Posterior vena cava (tissue), 2 donors: ENCODE measurements around the gene SUN1. TPM values are rescaled to one million over a fixed set of nuclear protein-coding genes. Genes with fewer than 3 reads are reported as not detected.
A peak's percentile ranks its signal among the peaks of the same experiment; 100 is the strongest.
"Not testable (repeated sequence)": the region's sequence is repeated elsewhere in the genome, so short reads cannot be mapped to it uniquely, and the experiment has no call there.

ENCODE experiments used
- DNase-seq: peaks from one replicate; pipeline ENCODE4 v3.0.0-alpha.2; 2020; ENCODE audit warnings: low spot score
- intact Hi-C, 2 donors: fragments of 100-400 bp; cut with DNase I; formaldehyde crosslinking; loops; one replicate each; pipeline versions ENCODE4 v1.14.1 to v1.14.2; 2022 to 2023
- long read RNA-seq, 2 donors: library from polyadenylated mRNA; unstranded; transcript quantifications; one replicate each; pipeline ENCODE4 v2.0.0, GENCODE V29; 2020 to 2021
- total RNA-seq, 2 donors: library from RNA; stranded (reverse); fragmentation: NEBNext Ultra II Directional; extraction: Animal tissue kit (Norgen Biotek cat#: 25700); gene quantifications; one replicate each; pipeline ENCODE4 v1.2.1, GENCODE V29; 2021
- donor health status: DM: yes; HTN: yes; CAD: no.
- donor health status: DM: yes; HTN: yes; CAD: no.

The SUN1 gene, protein sequence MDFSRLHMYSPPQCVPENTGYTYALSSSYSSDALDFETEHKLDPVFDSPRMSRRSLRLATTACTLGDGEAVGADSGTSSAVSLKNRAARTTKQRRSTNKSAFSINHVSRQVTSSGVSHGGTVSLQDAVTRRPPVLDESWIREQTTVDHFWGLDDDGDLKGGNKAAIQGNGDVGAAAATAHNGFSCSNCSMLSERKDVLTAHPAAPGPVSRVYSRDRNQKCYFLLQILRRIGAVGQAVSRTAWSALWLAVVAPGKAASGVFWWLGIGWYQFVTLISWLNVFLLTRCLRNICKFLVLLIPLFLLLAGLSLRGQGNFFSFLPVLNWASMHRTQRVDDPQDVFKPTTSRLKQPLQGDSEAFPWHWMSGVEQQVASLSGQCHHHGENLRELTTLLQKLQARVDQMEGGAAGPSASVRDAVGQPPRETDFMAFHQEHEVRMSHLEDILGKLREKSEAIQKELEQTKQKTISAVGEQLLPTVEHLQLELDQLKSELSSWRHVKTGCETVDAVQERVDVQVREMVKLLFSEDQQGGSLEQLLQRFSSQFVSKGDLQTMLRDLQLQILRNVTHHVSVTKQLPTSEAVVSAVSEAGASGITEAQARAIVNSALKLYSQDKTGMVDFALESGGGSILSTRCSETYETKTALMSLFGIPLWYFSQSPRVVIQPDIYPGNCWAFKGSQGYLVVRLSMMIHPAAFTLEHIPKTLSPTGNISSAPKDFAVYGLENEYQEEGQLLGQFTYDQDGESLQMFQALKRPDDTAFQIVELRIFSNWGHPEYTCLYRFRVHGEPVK
- total RNA-seq: 100 to 1,000 TPM; 110 to 132 TPM
- long read RNA-seq, donor 1, full-length matches to known transcripts: 3 of 25 reads
- long read RNA-seq, donor 1, partial matches to known transcripts: 11 of 25 reads
- long read RNA-seq, donor 1, other reads (novel, unspliced or antisense): 11 of 25 reads
- long read RNA-seq, donor 2, partial matches to known transcripts: 13 of 19 reads
- long read RNA-seq, donor 2, other reads (novel, unspliced or antisense): 5 of 19 reads

- DNase-seq: peak; percentile 77
- intact Hi-C loops: no loop called here
Observed at GRCh38 chr7:832167-832967, at the start of gene SUN1. SUN1 (plus strand) TSS chr7:832476; CDS start chr7:832525, 49 bp downstream.

DNA sequence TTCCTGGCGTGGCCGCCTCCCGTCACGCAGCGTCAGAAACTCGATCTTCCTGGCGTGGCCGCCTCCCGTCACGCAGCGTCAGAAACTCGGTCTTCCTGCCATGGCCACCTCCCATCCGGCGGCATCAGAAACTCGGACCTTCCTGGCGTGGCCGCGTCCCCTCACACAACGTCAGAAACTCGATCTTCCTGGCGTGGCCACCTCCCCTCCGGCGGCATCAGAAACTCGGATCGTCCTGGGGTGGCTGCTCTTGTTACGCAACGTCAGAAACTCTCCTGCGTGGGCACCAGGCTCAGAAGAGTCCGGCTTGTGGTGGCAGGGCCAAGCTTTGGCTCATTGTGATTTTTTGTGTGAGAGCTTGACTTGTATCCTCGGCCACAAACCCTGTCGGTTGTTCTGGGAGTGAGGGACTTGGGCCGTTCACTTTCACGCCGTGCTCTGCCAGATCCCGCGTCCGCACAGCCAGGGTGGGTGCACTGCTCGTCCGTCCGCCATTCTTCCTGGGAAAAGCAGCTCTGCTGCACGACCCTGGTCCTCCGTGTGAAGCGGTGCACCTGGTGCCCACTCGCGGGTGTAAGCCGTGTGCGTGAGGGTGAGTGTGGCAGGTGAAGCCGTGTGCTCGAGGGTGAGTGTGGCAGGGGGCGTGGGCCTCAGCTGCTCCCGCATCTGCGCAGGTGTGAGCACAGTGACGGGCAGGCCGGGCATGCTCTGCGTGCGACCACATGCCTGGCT, 49.4 kb upstream of the SUN1 start:
- no peak for DNase-seq
- intact Hi-C loops: loop anchor here in 1 of 2 donors (10.0 kb wide), 1 partner anchor 172 kb away; the partner anchor contains the start of gene ADAP1

DNA sequence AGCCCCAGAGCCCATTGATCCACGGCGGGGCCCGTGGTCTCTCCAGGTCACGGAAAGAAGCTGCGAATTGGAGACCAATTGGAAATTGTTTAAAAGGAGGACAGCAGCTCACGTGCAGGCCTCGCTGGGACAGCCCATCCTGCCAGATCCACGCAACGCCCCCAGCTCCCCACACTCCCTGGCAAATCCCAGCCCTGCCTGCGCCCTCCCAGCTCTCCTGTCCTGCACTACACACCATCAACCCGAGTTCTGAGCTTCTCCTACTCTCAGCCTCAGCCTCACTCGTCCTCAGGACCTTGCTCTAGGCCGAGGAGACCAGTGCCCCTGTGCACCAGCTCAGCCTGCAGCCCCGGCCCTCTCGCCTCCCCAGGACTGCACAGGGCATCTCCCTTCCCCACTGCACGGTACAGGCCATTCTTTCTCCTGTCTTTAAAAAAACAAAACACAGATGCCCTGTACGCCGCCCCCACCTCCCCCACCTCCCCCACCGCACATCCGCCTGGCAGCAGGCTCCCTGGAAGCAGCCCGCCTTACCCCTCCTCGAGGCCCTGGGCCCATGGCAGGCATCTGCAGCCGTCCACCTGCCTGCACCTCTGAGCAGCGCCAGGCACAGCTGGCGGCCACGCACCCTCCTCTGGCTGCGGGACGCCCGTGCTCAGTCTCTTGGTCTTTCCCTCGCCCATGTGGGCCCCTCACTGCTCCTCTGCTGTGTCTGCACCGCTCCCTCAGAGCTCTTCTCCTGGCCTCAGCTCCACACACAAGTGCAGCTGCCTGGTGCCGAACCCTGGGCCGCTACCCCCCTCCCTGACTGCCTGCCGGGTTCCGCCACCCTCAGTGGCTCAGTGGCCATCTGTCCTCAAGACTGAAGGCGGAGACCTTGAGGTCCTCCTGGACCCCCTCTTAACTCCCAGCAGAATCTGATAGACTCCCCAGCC, 48.5 kb upstream of the SUN1 start:
- no peak for DNase-seq
- intact Hi-C loops: loop anchor here in 1 of 2 donors (10.0 kb wide), 1 partner anchor 171 kb away; the partner anchor contains the start of gene ADAP1

DNA sequence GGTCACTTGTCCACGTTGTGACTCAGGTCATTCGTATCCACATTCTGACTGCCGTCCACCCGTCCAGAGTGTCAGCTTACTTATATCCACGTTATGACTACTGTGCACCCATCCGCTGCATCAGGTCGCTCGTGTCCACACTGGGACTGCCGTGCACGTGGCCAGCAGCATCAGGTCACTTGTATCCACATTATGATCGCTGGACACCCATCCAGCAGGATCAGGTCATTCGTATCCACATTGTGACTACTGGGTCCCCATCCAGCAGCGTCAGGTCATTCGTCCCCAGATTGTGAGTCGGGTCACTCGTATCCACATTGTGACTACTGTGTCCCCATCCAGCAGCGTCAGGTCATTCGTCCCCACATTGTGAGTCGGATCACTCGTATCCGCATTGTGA, 47.3 kb upstream of the SUN1 start:
- no peak for DNase-seq
- intact Hi-C loops: loop anchor here (5.0 to 10.0 kb wide), 4 partner anchors 42 to 170 kb away; partner anchors contain the start of gene ADAP1 (in 1 of the 2)

GRCh38 chr7:785416-785815, 46.9 kb upstream of the SUN1 start:
- no peak for DNase-seq
- intact Hi-C loops: loop anchor here (5.0 to 10.0 kb wide), 4 partner anchors 42 to 169 kb away; partner anchors contain the start of gene ADAP1 (in 1 of the 2)

- intact Hi-C loops: loop anchor here (5.0 to 10.0 kb wide), 4 partner anchors 41 to 168 kb away; partner anchors contain the start of gene ADAP1 (in 1 of the 2)
- DNase-seq: peak; percentile 92
Observed at GRCh38 chr7:786472-787255, 45.6 kb upstream of the SUN1 start.

- intact Hi-C loops: loop anchor here (2.0 to 10.0 kb wide), 5 partner anchors 40 to 167 kb away; partner anchors contain the start of gene ADAP1 (in 1 of the 2)
- no peak for DNase-seq
Observed at GRCh38 chr7:787332-788240, 44.7 kb upstream of the SUN1 start.

- DNase-seq: no peak
- intact Hi-C loops: no loop called here
Observed at GRCh38 chr7:791519-791918, 40.8 kb upstream of the SUN1 start.

GRCh38 chr7:794207-794606, 38.1 kb upstream of the SUN1 start:
- DNase-seq: no peak
- intact Hi-C loops: no loop called here

DNA sequence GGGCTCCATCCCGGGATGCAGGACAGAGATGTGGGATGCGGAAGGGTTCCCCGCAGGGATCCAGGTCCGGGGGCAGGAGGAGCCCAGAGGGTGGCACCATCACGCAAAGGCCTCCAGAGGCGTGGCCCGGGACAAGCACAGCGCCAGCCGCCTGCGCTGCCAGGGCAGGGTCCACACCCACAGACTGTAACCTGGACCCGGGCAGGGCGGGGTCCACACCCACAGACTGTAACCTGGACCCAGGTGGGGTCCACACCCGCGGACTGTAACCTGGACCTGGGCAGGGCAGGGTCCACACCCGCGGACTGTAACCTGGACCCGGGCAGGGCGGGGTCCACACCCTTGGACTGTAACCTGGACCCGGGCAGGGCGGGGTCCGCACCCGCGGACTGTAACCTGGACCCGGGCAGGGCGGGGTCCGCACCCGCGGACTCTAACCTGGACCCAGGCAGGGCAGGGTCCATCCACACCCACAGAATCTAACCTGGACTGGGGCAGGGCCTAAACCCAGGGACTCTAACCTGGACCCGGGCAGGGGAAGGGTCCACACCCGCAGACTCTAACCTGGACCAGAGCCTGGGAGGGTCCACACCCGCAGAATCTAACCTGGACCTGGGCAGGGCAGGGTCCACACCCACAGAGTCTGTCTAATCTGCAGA, 37.5 kb upstream of the SUN1 start:
- intact Hi-C loops: no loop called here

GRCh38 chr7:796434-797169, 35.7 kb upstream of the SUN1 start:
- intact Hi-C loops, DNase-seq: not testable (repeated sequence)

More for the DNA sequence above, 37.5 kb upstream of the SUN1 start:
- DNase-seq: peak; percentile 69

DNA sequence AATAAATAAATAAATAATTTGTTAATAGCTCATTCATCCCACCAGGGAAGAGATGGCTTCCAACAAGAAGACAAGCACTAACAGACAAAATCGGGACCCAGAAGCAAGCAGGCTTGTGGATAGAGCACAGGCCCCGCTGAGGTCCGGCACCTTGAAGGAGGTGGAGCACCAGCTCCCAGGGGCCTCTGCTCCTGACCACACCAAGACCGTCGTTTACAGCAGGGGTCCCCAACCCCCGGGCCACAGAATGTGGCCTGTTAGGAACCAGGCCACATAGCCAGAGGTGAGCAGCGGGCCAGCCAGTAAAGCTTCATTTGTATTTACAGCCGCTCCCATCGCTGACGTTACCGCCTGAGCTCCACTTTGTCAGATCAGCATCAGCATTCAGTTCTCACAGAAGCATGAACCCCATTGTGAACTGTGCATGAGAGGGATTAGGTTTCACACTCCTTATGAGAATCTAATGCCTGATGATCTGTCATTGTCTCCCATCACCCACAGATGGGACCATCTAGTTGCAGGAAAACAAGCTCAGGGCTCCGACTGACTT, 33.3 kb upstream of the SUN1 start:
- intact Hi-C loops: no loop called here

GRCh38 chr7:800692-801091, 31.6 kb upstream of the SUN1 start:
- intact Hi-C loops: no loop called here
- DNase-seq: no peak

More for the DNA sequence above, 33.3 kb upstream of the SUN1 start:
- DNase-seq: peak; percentile 36

GRCh38 chr7:801351-801750, 30.9 kb upstream of the SUN1 start:
- intact Hi-C loops, DNase-seq: not testable (repeated sequence)
